ENCODE data around the gene UQCC2. TPM values are rescaled to one million over a fixed set of nuclear protein-coding genes. Genes with fewer than 3 reads are reported as not detected.

Gene UQCC2
- total RNA-seq, 1 experiment from 2014 or later = 71.2 TPM

GRCh38 chr6:33758815-33759216 is 47.3 kb upstream of the UQCC2 start:
- BruUV-seq (replicated peaks) = no TSS peak
- no peak overlapping the region for H3K4me3 ChIP-seq
- intact Hi-C loops (cut with micrococcal nuclease; ENCODE audit: unreplicated experiment) = no loop called here
- no peak overlapping the region for H3K4me2 ChIP-seq
- no peaks in the 10 kb centered on the region for H4K20me1 ChIP-seq (ENCODE audit: insufficient read depth)
- no peaks in the 10 kb centered on the region for H3K36me3 ChIP-seq (ENCODE audit: low read depth)
- no peaks in the 10 kb centered on the region for H3K9me2 ChIP-seq (ENCODE audit: insufficient read depth)
- no peaks in the 10 kb centered on the region for H3K9me3 ChIP-seq (ENCODE audit: insufficient read depth, low read depth)
- peaks cover 9% of the 10 kb centered on the region; the same call in 1 of the 2 replicates for H3F3A ChIP-seq (ENCODE audit: insufficient read depth, low read depth)
- no peak overlapping the region for H2AFZ ChIP-seq
- H3K4me1 ChIP-seq (replicated peaks; ENCODE audit: insufficient read depth) = peaks cover 30% of the 10 kb centered on the region
- H3K27me3 ChIP-seq (ENCODE audit: insufficient read depth, low read depth) = no peaks in the 10 kb centered on the region
- TF ChIP-seq EZH2 (IDR thresholded peaks at IDR 0.05; ENCODE audit: low read depth) (no peak), CTCF (conservative IDR thresholded peaks at IDR 0.05) (no peak)
- no peaks in the 10 kb centered on the region for H3K79me2 ChIP-seq (ENCODE audit: low read depth)
- no peak for DNase-seq
- ChIA-PET POLR2A (ENCODE audit: unreplicated experiment) (no interaction called here), CTCF (no interaction called here)
- H3K27ac ChIP-seq = no peak overlapping the region

- H3K36me3 ChIP-seq (ENCODE audit: low read depth) = no peaks in the 10 kb centered on the region
- H3K4me3 ChIP-seq = no peak overlapping the region
- no peak overlapping the region for H2AFZ ChIP-seq
- ChIA-PET CTCF (no interaction called here), POLR2A (ENCODE audit: unreplicated experiment) (no interaction called here)
- intact Hi-C loops (cut with micrococcal nuclease; ENCODE audit: unreplicated experiment) = no loop called here
- H3K9me2 ChIP-seq (ENCODE audit: insufficient read depth) = no peaks in the 10 kb centered on the region
- peaks cover 30% of the 10 kb centered on the region for H3K4me1 ChIP-seq (replicated peaks; ENCODE audit: insufficient read depth)
- BruUV-seq (replicated peaks) = no TSS peak
- H3K4me2 ChIP-seq = no peak overlapping the region
- H4K20me1 ChIP-seq (ENCODE audit: insufficient read depth) = no peaks in the 10 kb centered on the region
- no peaks in the 10 kb centered on the region for H3K9me3 ChIP-seq (ENCODE audit: insufficient read depth, low read depth)
- no peaks in the 10 kb centered on the region for H3K79me2 ChIP-seq (ENCODE audit: low read depth)
- no peak for DNase-seq
- H3K27ac ChIP-seq = no peak overlapping the region
- no peaks in the 10 kb centered on the region for H3K27me3 ChIP-seq (ENCODE audit: insufficient read depth, low read depth)
- peaks cover 9% of the 10 kb centered on the region; the same call in 1 of the 2 replicates for H3F3A ChIP-seq (ENCODE audit: insufficient read depth, low read depth)
- TF ChIP-seq EZH2 (IDR thresholded peaks at IDR 0.05; ENCODE audit: low read depth) (no peak), CTCF (conservative IDR thresholded peaks at IDR 0.05) (no peak)
Measured at GRCh38 chr6:33757906-33758305, 46.4 kb upstream of the UQCC2 start.

- H3K9me2 ChIP-seq (ENCODE audit: insufficient read depth) = no peaks in the 10 kb centered on the region
- peaks cover 9% of the 10 kb centered on the region; the same call in 1 of the 2 replicates for H3F3A ChIP-seq (ENCODE audit: insufficient read depth, low read depth)
- no peaks in the 10 kb centered on the region for H3K9me3 ChIP-seq (ENCODE audit: insufficient read depth, low read depth)
- no peaks in the 10 kb centered on the region for H3K36me3 ChIP-seq (ENCODE audit: low read depth)
- H3K27ac ChIP-seq = no peak overlapping the region
- peaks cover 37% of the 10 kb centered on the region for H3K4me1 ChIP-seq (replicated peaks; ENCODE audit: insufficient read depth)
- BruUV-seq (replicated peaks) = no TSS peak
- no peaks in the 10 kb centered on the region for H3K79me2 ChIP-seq (ENCODE audit: low read depth)
- no peak overlapping the region for H3K4me3 ChIP-seq
- no peak overlapping the region for H3K4me2 ChIP-seq
- POLR2A ChIA-PET (ENCODE audit: unreplicated experiment) = no interaction called here
- TF ChIP-seq CTCF (conservative IDR thresholded peaks at IDR 0.05) (no peak), EZH2 (IDR thresholded peaks at IDR 0.05; ENCODE audit: low read depth) (no peak)
- CTCF ChIA-PET = no interaction called here
- no peaks in the 10 kb centered on the region for H4K20me1 ChIP-seq (ENCODE audit: insufficient read depth)
- intact Hi-C loops (cut with micrococcal nuclease; ENCODE audit: unreplicated experiment) = no loop called here
- H2AFZ ChIP-seq = no peak overlapping the region
- no peaks in the 10 kb centered on the region for H3K27me3 ChIP-seq (ENCODE audit: insufficient read depth, low read depth)
- DNase-seq = no peak
Measured at GRCh38 chr6:33757113-33757512, 45.6 kb upstream of the UQCC2 start.

Measured in PC-9 (cell line).